Mucosa of gallbladder (tissue), 1 donor: ENCODE measurements around the gene RAB11FIP4. TPM values are rescaled to one million over a fixed set of nuclear protein-coding genes. Genes with fewer than 3 reads are reported as not detected.
"Not testable (repeated sequence)": the region's sequence is repeated elsewhere in the genome, so short reads cannot be mapped to it uniquely, and the experiment has no call there.

Experiments
- DNase-seq: peaks from one replicate; pipeline ENCODE4 v3.0.0-alpha.2; 2020; ENCODE audit warnings: low spot score
- total RNA-seq: library from RNA; stranded (reverse); gene quantifications from one replicate; pipeline ENCODE4 v1.2.1, GENCODE V29; 2021
- donor health status: DM: no; HTN: no; CAD: no.

Gene RAB11FIP4, protein sequence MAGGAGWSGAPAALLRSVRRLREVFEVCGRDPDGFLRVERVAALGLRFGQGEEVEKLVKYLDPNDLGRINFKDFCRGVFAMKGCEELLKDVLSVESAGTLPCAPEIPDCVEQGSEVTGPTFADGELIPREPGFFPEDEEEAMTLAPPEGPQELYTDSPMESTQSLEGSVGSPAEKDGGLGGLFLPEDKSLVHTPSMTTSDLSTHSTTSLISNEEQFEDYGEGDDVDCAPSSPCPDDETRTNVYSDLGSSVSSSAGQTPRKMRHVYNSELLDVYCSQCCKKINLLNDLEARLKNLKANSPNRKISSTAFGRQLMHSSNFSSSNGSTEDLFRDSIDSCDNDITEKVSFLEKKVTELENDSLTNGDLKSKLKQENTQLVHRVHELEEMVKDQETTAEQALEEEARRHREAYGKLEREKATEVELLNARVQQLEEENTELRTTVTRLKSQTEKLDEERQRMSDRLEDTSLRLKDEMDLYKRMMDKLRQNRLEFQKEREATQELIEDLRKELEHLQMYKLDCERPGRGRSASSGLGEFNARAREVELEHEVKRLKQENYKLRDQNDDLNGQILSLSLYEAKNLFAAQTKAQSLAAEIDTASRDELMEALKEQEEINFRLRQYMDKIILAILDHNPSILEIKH
- total RNA-seq, result 37.6 TPM

GRCh38 chr17:31391496-31391949 is at the start of gene RAB11FIP4:
TSS of gene RAB11FIP4 (plus strand) at chr17:31391675. CDS start at chr17:31391853, 178 bp downstream.
- no peak for DNase-seq

DNA sequence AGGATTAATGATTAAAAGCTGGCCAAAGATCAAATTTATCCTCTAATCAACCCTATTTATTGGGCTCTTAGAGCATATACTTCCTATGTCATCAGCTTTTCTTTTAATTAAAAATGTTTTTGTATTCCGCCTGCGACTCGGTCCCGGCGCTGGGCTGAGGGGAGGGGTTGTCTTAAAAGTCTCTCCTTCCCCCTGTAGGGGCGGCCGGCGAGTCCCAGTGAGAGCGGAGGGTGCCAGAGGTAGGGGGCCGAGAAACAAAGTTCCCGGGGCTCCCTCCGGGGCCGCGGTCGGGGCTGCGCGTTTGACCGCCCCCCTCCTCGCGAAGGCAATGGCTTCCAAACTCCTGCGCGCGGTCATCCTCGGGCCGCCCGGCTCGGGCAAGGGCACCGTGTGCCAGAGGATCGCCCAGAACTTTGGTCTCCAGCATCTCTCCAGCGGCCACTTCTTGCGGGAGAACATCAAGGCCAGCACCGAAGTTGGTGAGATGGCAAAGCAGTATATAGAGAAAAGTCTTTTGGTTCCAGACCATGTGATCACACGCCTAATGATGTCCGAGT is 46.2 kb upstream of the RAB11FIP4 start:
- DNase-seq, result not testable (repeated sequence)

DNA sequence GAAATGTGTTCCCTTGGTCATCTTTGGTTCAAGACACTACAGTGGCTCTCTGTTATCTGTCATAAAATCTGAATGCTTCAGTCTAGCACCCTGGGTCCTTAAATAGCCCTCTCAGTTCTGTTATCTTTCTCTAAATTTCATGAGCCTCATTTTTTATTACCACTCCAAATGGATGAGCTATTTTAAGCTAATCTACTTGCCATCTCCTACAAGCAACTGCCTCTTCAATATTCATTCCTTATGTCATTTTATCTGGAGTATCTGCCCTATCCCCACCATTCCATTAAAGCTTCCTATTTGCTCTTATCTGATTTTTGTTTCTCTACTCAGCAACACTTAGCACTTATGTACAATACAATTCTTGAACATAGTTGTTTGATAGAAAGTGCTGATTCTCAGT is 42.0 kb upstream of the RAB11FIP4 start:
- no peak for DNase-seq

- DNase-seq, result no peak
Measured at GRCh38 chr17:31355935-31356334, 35.5 kb upstream of the RAB11FIP4 start.

GRCh38 chr17:31357091-31357490 is 34.4 kb upstream of the RAB11FIP4 start:
- DNase-seq, result no peak

- no peak for DNase-seq
Measured at GRCh38 chr17:31357839-31358394, 33.6 kb upstream of the RAB11FIP4 start.

DNA sequence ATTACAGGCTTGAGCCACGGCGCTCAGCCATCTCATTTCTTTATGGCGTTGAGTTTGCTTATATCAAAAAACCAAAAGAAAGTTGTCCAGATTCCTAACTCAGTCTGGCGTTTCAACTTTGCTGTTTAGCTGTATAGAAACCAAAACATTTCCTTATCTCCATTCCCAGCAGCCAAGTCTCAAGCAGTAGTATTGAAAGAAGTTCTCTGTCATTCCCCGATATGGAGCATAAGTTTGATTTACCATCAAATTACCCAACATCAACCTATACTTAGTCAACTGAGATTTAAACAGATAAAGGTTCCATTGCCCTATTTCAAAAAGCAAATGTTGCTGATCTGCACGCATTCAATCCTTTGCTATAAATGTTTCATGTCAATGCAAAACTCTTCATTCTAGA is 27.5 kb upstream of the RAB11FIP4 start:
- no peak for DNase-seq

DNA sequence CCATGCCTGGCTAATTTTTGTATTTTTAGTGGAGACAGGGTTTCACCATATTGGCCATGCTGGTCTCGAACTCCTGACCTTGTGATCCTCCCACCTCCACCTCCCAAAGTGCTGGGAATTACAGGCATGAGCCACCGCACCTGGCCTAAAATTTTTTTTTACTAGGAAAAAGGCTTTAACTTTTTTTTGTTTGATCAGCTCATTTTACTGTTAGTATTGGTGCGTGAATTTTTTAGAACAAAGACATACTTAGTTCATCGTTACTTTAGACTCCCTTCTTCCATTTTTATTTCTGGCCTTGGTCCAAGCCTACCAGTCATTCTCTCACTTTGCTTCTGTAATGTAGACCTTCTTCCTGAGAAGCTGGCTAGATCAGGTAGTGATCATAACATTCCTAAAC is 25.4 kb upstream of the RAB11FIP4 start:
- DNase-seq, result no peak

DNA sequence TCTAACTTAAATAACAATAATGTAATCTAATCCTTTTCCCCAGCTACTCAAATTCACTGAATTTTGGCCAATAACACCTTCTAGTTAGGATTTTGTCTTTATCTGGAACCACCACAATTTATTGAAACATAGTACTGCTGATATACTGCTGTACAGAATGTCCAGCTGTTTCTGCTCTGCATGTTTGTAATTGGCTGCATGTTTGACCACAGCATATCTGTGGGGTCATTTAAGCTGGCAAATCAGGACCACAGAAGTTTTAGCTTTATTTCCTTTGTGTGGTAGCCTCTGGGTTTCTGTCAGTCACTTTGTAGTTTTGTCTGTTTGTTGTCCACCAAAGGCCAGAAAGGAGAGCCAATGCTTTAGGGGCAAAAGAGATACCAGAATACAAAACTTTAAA is 22.2 kb upstream of the RAB11FIP4 start:
- DNase-seq, result no peak

GRCh38 chr17:31371511-31372097 is 19.9 kb upstream of the RAB11FIP4 start:
- DNase-seq, result no peak

DNA sequence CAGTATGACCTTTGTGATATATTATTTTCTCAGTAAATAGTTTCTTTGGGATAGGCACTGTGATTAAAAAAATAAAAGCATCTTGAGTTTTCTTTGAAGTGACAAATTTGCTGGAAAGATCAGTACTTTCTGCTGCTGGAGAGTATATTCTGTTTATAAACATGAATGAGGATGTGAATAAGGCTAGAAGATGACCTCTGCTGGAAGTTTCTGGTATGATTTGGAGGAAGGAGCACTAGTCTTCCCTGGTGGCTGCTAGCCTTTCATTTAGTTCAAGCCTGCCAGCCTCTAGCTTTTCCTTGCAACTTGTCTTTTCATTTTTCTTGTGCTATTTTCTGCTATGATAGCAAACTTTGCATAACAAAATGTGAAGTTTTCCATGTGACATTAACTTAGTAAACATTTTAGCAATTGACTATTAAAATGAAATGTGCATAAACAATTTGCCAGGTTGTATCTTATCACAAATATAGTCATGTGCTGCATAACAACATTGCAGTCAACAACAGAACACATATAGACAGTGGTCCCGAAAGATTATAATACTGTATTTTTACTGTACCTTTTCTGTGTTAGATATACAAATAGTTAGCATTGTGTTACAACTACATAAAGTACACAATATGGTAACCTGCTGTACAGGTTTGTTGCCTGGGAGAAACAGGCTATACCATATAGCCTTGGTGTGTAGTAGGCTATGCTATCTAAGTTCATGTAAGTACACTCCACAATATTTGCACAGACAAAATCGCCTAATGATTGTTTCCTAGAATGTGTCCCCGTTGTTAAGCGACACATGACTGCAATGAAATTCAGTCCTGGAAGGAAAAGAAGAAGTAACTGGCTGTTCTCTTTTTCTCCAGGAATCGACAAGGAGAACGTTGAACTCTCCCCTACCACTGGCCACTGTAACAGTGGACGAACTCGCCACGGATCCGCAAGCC is 18.1 kb upstream of the RAB11FIP4 start:
- DNase-seq, result peak; percentile 37

DNA sequence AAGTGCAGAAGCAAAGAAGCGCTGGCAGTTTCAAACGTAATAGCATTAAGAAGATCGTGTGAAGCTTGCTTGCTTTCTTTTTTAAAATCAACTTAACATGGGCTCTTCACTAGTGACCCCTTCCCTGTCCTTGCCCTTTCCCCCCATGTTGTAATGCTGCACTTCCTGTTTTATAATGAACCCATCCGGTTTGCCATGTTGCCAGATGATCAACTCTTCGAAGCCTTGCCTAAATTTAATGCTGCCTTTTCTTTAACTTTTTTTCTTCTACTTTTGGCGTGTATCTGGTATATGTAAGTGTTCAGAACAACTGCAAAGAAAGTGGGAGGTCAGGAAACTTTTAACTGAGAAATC is 17.4 kb upstream of the RAB11FIP4 start:
- no peak for DNase-seq

DNA sequence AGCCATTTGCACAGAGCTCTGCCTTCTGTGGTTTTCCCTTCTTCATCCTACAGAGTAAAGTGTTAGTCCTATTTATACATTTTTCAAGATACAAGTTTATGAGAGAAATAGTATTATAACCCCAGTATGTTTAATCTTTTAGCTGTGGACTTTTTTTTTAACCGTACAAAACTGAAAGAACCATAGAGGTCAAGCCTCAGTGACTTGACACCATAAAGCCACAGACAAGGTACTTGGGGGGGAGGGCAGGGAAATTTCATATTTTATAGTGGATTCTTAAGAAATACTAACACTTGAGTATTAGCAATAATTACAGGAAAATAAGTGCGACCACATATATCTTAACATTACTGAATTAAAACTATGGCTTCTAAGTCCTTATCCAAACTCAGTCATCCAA is 17.0 kb upstream of the RAB11FIP4 start:
- DNase-seq, result no peak

GRCh38 chr17:31378638-31379037 is 12.8 kb upstream of the RAB11FIP4 start:
- DNase-seq, result no peak

DNA sequence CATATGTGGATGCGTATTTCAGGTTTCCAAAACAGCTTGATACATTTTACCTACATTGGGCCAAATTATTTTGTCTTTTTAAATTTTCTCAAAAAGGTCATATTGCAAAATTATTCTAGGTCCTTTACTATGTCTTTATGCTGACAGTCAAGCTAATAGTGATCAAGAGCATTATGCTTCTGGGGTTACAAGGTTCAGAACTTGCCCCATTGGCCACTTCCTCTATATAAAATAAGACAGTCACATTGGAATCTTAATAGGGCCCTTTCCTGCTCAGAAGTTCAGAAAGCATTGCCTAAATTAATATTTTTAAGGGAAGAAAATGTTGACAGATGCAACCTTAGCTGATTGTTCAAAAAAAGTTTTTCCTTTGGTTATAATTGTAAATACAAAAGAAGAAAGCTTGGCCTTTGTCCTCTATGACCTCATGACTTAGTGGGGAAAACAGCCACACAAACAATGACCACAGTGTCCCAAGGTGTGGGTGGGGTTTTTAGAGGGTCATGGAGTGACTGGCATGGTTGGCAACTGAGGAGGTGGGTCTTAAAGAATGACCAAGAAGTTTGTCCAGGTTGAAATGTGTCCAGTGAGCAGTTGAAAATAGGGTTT is 11.8 kb upstream of the RAB11FIP4 start:
- no peak for DNase-seq

GRCh38 chr17:31381165-31381668 is 10.3 kb upstream of the RAB11FIP4 start:
- DNase-seq, result no peak

- not testable (repeated sequence) for DNase-seq
Measured at GRCh38 chr17:31382668-31383275, 8.7 kb upstream of the RAB11FIP4 start.

GRCh38 chr17:31383488-31383887 is 8.0 kb upstream of the RAB11FIP4 start:
- not testable (repeated sequence) for DNase-seq

DNA sequence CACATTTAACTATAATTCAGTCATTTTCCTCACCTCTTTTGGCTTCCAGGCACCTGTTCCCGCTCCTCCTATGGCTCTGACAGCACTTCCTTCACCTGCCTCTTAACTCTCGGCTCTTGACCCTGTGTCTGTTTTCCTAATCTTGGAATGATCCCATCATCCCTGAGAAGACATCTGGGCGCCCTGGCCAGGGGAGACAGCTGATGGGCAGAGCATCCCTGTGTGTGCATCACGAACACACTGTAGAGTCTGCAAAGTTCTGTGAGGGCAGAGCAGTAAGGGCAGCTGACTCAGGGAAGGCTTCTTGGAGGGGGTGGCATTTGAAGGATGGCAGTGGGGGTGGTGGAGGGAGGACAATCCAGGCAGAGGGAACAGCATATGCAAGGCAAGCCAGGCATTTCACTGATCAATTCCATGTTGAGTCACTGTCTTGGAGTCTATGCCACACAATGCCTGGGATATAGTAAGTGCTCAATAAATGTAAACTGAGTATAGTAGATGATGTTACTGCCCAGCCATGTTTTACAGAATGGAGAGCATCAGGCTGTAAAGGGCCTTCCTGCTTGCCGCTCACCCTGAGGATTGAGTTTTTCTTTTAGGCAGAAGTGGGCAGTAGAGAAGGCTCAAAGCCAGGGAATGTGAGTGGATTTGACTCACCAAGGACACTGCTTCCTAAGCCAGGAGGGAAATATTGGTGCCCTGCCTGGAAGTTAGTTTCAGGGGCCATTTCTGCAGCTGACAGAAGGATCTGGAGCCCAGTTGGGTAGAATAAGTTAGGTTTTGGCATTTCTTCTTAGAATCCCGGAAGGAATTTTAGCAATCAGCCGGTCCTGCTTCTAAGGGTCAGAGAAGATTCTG is 5.8 kb upstream of the RAB11FIP4 start:
- no peak for DNase-seq
